Mesenchymal stem cell (in vitro differentiated cells and primary cell): Measurements from ENCODE around the gene GANC.

Experiments used
- DNase-seq: peaks from one replicate; pipeline ENCODE4 v3.0.0-alpha.2; 2013
- H2AFZ ChIP-seq: one replicate; pipeline ENCODE4 v1.6.1; 2013; ENCODE audit warnings: low read depth, mild to moderate bottlenecking, control low read depth, inconsistent platforms, low read length, moderate library complexity
- H2AK5ac ChIP-seq: 2 replicates; pipeline ENCODE4 v1.6.1; 2013; ENCODE audit warnings: low read length, moderate library complexity, mild to moderate bottlenecking, inconsistent platforms; ENCODE audit not compliant: severe bottlenecking
- H2BK120ac ChIP-seq: one replicate; pipeline ENCODE4 v1.6.1; 2013; ENCODE audit warnings: low read depth, mild to moderate bottlenecking, inconsistent platforms, low read length, moderate library complexity
- H2BK12ac ChIP-seq, 2 experiments: one replicate each; pipeline ENCODE4 v1.6.1; 2013; ENCODE audit warnings: inconsistent platforms in 2 of 2, low read length in 2 of 2, mild to moderate bottlenecking in 2 of 2, moderate library complexity in 2 of 2, control low read depth in 1 of 2
- H2BK15ac ChIP-seq: one replicate; pipeline ENCODE4 v1.6.1; 2013; ENCODE audit warnings: mild to moderate bottlenecking, low read depth, inconsistent platforms; ENCODE audit not compliant: poor library complexity, severe bottlenecking
- H2BK5ac ChIP-seq: 2 replicates; pipeline ENCODE4 v1.6.1; 2013; ENCODE audit warnings: low read depth, mild to moderate bottlenecking, low read length, control low read depth, inconsistent platforms; ENCODE audit not compliant: poor library complexity, severe bottlenecking
- H3K14ac ChIP-seq, 2 experiments: one replicate each; pipeline ENCODE4 v1.6.1; 2013; ENCODE audit warnings: inconsistent platforms in 2 of 2, low read length in 2 of 2, control low read depth in 1 of 2, mild to moderate bottlenecking in 1 of 2, moderate library complexity in 1 of 2
- H3K18ac ChIP-seq, 2 experiments: one replicate each; pipeline ENCODE4 v1.6.1; 2013; ENCODE audit warnings: inconsistent platforms in 2 of 2, low read length in 2 of 2, control low read depth in 1 of 2, low read depth in 1 of 2, mild to moderate bottlenecking in 1 of 2
- H3K23ac ChIP-seq, 2 experiments: one replicate each; pipeline ENCODE4 v1.6.1; 2013; ENCODE audit warnings: inconsistent platforms in 2 of 2, low read length in 2 of 2, mild to moderate bottlenecking in 2 of 2, moderate library complexity in 2 of 2, control low read depth in 1 of 2
- H3K27ac ChIP-seq: 2 replicates; pipeline ENCODE4 v1.5.1; 2013; ENCODE audit warnings: mild to moderate bottlenecking, moderate library complexity, low read length, control low read depth, inconsistent platforms; ENCODE audit not compliant: poor library complexity, severe bottlenecking
- H3K27me3 ChIP-seq, 2 experiments: 2 replicates each; pipeline versions ENCODE4 v1.6.1 to v1.7.0; 2013; ENCODE audit warnings: low read length in 2 of 2, mild to moderate bottlenecking in 2 of 2, moderate library complexity in 2 of 2, control low read depth in 1 of 2, inconsistent platforms in 1 of 2; ENCODE audit not compliant: control insufficient read depth in 1 of 2, insufficient read depth in 1 of 2
- H3K36me3 ChIP-seq, 2 experiments: 2 replicates each; pipeline versions ENCODE4 v1.6.1 to v1.7.0; 2013; ENCODE audit warnings: low read length in 2 of 2, control low read depth in 1 of 2, inconsistent platforms in 1 of 2, low read depth in 1 of 2, mild to moderate bottlenecking in 1 of 2; ENCODE audit not compliant: insufficient read depth in 2 of 2, control insufficient read depth in 1 of 2
- H3K4ac ChIP-seq, 2 experiments: one replicate each; pipeline ENCODE4 v1.6.1; 2013; ENCODE audit warnings: inconsistent platforms in 2 of 2, low read length in 2 of 2, mild to moderate bottlenecking in 2 of 2, moderate library complexity in 2 of 2, control low read depth in 1 of 2, low read depth in 1 of 2
- H3K4me1 ChIP-seq: 2 replicates; pipeline ENCODE4 v1.6.1; 2013; ENCODE audit warnings: low read depth, low read length, control low read depth; ENCODE audit not compliant: control insufficient read depth, insufficient read depth
- H3K4me2 ChIP-seq: 2 replicates; pipeline ENCODE4 v1.6.1; 2013; ENCODE audit warnings: low read length, mild to moderate bottlenecking, inconsistent platforms; ENCODE audit not compliant: poor library complexity, severe bottlenecking
- H3K4me3 ChIP-seq, 2 experiments: 2 replicates each; pipeline versions ENCODE4 v1.5.1 to v1.7.0; 2013; ENCODE audit warnings: low read length in 2 of 2, mild to moderate bottlenecking in 2 of 2, control low read depth in 1 of 2, low read depth in 1 of 2; ENCODE audit not compliant: insufficient read depth in 1 of 2
- H3K79me1 ChIP-seq: replicated peaks from 2 replicates; pipeline ENCODE4 v1.6.1; 2013; ENCODE audit warnings: mild to moderate bottlenecking, control low read depth, low read length, inconsistent platforms; ENCODE audit not compliant: poor library complexity, severe bottlenecking
- H3K9ac ChIP-seq: 2 replicates; pipeline ENCODE4 v1.7.0; 2013; ENCODE audit warnings: mild to moderate bottlenecking, low read length, moderate library complexity
- H3K9me3 ChIP-seq: 2 replicates; pipeline ENCODE4 v1.7.0; 2013; ENCODE audit warnings: mild to moderate bottlenecking, low read length; ENCODE audit not compliant: control insufficient read depth
- H4K8ac ChIP-seq: one replicate; pipeline ENCODE4 v1.6.1; 2013; ENCODE audit warnings: inconsistent platforms, mild to moderate bottlenecking, low read length, moderate library complexity
- H4K91ac ChIP-seq: one replicate; pipeline ENCODE4 v1.6.1; 2013; ENCODE audit warnings: mild to moderate bottlenecking, low read length, inconsistent platforms
- WGBS: methylation state at CpG from one replicate; pipeline ENCODE4 v1.1.7; 2013; ENCODE audit warnings: mixed read lengths; 5-methylcytosine and 5-hydroxymethylcytosine counted together

The GANC gene

GRCh38 chr15:42329161-42329560 lies 56.2 kb downstream of the GANC start:
- H3K79me1 ChIP-seq: no peaks in the 10 kb centered on the region
- WGBS: 88% methylated on average over 2 of the region's 2 CpGs
- no peak overlapping the region for H3K4ac ChIP-seq

GRCh38 chr15:42329992-42330391 lies 57.0 kb downstream of the GANC start:
- H3K18ac ChIP-seq: no peak overlapping the region
- no peak overlapping the region for H2AFZ ChIP-seq
- peaks cover 0 to 68% of the 10 kb centered on the region in 2 experiments for H3K36me3 ChIP-seq
- H3K4me3 ChIP-seq: no peak overlapping the region
- no peaks in the 10 kb centered on the region for H3K4me1 ChIP-seq
- no peak overlapping the region for H2BK120ac ChIP-seq
- H3K27ac ChIP-seq: no peak overlapping the region
- H3K4me2 ChIP-seq: no peak overlapping the region
- no peak overlapping the region for H2BK12ac ChIP-seq
- no peak overlapping the region for H3K23ac ChIP-seq
- H4K91ac ChIP-seq: no peak overlapping the region
- no peak for DNase-seq
- no CpG with 5 or more reads among the region's 2 CpGs for WGBS
- H2AK5ac ChIP-seq: no peak overlapping the region
- H3K4ac ChIP-seq: no peak overlapping the region
- H3K79me1 ChIP-seq: no peaks in the 10 kb centered on the region
- no peak overlapping the region for H3K9ac ChIP-seq
- H3K9me3 ChIP-seq: peaks cover 10% of the 10 kb centered on the region
- H2BK5ac ChIP-seq: no peak overlapping the region
- H3K14ac ChIP-seq: no peak overlapping the region
- H4K8ac ChIP-seq: no peak overlapping the region
- H3K27me3 ChIP-seq: no peaks in the 10 kb centered on the region
- no peak overlapping the region for H2BK15ac ChIP-seq

More at GRCh38 chr15:42329161-42329560, 56.2 kb downstream of the GANC start:
- no peak overlapping the region for H2BK15ac ChIP-seq
- no peak overlapping the region for H2BK12ac ChIP-seq
- H3K27ac ChIP-seq: no peak overlapping the region
- H2AFZ ChIP-seq: no peak overlapping the region
- H3K4me2 ChIP-seq: no peak overlapping the region
- no peak for DNase-seq
- H3K4me3 ChIP-seq: no peak overlapping the region
- peaks cover 0 to 64% of the 10 kb centered on the region in 2 experiments for H3K36me3 ChIP-seq
- H2BK5ac ChIP-seq: no peak overlapping the region
- no peak overlapping the region for H4K91ac ChIP-seq
- H3K4me1 ChIP-seq: no peaks in the 10 kb centered on the region
- no peak overlapping the region for H3K14ac ChIP-seq
- H3K9me3 ChIP-seq: peaks cover 7% of the 10 kb centered on the region
- H3K27me3 ChIP-seq: no peaks in the 10 kb centered on the region
- H3K18ac ChIP-seq: no peak overlapping the region
- no peak overlapping the region for H4K8ac ChIP-seq
- no peak overlapping the region for H2AK5ac ChIP-seq
- H2BK120ac ChIP-seq: no peak overlapping the region
- no peak overlapping the region for H3K23ac ChIP-seq
- no peak overlapping the region for H3K9ac ChIP-seq

- no peak overlapping the region for H3K23ac ChIP-seq
- H2BK15ac ChIP-seq: no peak overlapping the region
- H2BK120ac ChIP-seq: no peak overlapping the region
- no peak overlapping the region for H2BK5ac ChIP-seq
- WGBS: 41% methylated on average over 2 of the region's 3 CpGs
- no peak overlapping the region for H2AK5ac ChIP-seq
- no peak overlapping the region for H3K14ac ChIP-seq
- no peak overlapping the region for H4K8ac ChIP-seq
- no peak overlapping the region for H3K4me2 ChIP-seq
- peak overlapping the region in 1 of 2 experiments; percentile 34 for H3K18ac ChIP-seq
- H2BK12ac ChIP-seq: no peak overlapping the region
- H3K9me3 ChIP-seq: peaks cover 22% of the 10 kb centered on the region
- H4K91ac ChIP-seq: no peak overlapping the region
- H3K27ac ChIP-seq: no peak overlapping the region
- H3K9ac ChIP-seq: no peak overlapping the region
- DNase-seq: peak; percentile 78
- peaks cover 0 to 66% of the 10 kb centered on the region in 2 experiments for H3K36me3 ChIP-seq
- H2AFZ ChIP-seq: no peak overlapping the region
- H3K27me3 ChIP-seq: no peaks in the 10 kb centered on the region
- H3K4ac ChIP-seq: no peak overlapping the region
- H3K4me3 ChIP-seq: no peak overlapping the region
- no peaks in the 10 kb centered on the region for H3K4me1 ChIP-seq
- H3K79me1 ChIP-seq: no peaks in the 10 kb centered on the region
Observed at GRCh38 chr15:42331235-42331634, 58.2 kb downstream of the GANC start.

GRCh38 chr15:42332331-42332730 lies 59.3 kb downstream of the GANC start:
- H3K9ac ChIP-seq: no peak overlapping the region
- H3K4me2 ChIP-seq: no peak overlapping the region
- DNase-seq: peak; percentile 33
- peaks cover 0 to 55% of the 10 kb centered on the region in 2 experiments for H3K36me3 ChIP-seq
- no peak overlapping the region for H4K8ac ChIP-seq
- H3K4me3 ChIP-seq: no peak overlapping the region
- 85% methylated on average over 2 of the region's 4 CpGs for WGBS
- H4K91ac ChIP-seq: no peak overlapping the region
- H3K18ac ChIP-seq: no peak overlapping the region
- peaks cover 22% of the 10 kb centered on the region for H3K9me3 ChIP-seq
- H3K27ac ChIP-seq: no peak overlapping the region
- H2BK12ac ChIP-seq: no peak overlapping the region
- no peaks in the 10 kb centered on the region for H3K79me1 ChIP-seq
- H3K23ac ChIP-seq: no peak overlapping the region
- H2BK120ac ChIP-seq: no peak overlapping the region
- H2AFZ ChIP-seq: no peak overlapping the region
- H3K4ac ChIP-seq: no peak overlapping the region
- H3K14ac ChIP-seq: no peak overlapping the region
- H2BK15ac ChIP-seq: no peak overlapping the region
- no peaks in the 10 kb centered on the region for H3K4me1 ChIP-seq
- H2AK5ac ChIP-seq: no peak overlapping the region
- H2BK5ac ChIP-seq: no peak overlapping the region
- no peaks in the 10 kb centered on the region for H3K27me3 ChIP-seq
